Hindlimb muscle (tissue), 1 donor: Measurements from ENCODE around the gene SKI. TPM values are rescaled to one million over a fixed set of nuclear protein-coding genes. Genes with fewer than 3 reads are reported as not detected.

Source experiments
- DNase-seq: peaks from one replicate; pipeline ENCODE4 v3.0.0-alpha.2; 2013
- polyA plus RNA-seq: library from polyadenylated mRNA; unstranded; fragments of 120-200 nt; gene quantifications from one replicate; pipeline ENCODE4 v1.2.1, GENCODE V29; 2013; ENCODE audit not compliant: insufficient read length

The SKI gene
- polyA plus RNA-seq, 1 donor: 70.0 TPM

DNA sequence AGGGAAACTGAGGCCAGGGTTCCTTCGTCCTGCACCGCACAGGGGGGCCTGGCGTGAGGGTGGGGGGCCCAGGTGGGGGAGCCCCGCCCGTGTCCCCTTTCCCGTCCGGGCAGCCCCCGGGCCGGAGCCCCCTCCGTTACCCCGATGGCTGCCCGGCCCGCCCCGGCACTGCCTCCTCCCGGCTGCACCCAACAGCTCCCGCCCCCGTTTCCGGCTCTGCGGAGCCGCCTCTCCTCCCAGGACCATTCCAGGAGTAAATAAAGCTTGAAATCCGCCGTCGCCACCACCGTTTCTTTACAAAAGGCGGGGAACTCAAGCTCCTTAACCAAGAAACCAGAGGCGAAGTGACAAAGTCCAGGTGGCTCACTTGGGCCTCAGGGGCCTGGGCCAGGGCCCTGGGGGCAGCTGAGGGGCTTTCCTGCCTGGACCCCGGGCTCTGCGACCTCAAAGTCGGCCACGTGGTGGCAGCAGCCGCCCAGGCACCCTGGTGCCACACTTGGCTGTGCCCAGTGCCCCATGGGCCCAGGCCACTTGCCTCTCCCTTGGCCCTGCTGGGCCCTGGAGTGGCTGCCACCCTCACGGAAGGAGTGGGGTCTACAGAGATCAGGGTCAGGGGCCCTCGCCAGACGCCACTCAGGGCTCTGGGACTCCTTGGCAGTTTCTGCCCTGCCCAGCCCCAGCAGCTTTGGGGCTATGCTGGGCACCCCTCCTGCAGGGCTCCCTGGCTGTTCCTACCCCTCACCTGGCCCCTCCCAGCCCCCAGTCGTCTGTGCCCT is 33.0 kb upstream of the SKI start:
- peak; percentile 91 for DNase-seq

DNA sequence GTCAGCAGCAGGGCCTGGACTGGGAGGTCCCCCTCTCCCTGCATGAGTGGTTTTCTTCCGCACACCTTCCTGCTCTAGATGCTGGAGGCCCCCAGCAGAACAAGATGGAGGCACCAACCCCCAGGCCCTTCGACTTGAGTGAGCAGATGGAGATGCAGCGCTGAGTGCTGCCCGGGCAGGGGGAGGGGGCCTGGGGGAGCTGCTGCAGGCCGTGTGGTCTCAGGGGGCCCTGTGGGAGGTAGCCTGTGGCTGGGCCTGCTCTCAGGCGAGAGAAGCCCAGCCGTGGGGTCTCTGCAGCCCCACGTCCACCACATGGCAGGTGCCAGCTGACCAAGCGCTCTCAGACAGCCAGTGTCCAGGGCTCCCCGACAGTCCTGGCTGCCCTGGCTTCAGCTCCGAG is 32.3 kb upstream of the SKI start:
- no peak for DNase-seq

DNA sequence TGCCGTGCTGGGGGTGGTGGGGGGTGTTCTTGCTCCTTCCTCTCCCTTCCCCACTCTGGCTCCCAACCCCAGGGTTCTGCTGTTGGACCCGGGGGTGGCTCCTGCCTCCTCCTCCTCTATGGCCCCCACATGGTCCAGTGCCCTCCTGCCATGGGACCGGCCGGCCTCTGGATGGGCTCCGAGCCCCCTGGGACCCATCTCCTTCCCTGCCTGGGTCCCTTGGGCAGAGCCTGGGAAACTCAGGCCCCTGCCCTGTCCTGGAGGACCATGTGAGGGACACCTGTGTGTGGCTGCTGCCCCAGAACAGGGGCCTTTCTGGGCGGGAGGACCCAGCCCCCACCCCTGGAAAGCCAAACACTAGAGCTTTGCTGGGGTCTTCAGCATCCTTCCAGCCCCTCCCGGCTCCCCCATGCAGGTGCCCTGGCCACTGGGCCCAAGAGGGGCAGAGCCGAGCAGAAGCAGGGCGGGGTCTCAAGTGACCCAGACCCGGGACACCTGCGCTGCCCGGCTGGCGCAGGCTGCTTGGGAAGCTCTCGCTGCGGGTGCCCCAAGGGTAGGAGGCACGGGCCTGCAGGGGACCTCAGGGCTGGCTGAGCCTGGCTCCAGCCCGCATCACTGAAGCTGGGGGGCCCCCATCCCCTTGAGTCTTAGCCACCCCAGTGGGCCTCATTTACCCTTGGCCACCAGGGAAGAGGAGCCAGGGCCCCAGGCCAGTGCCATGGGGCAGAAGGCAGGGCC is 31.0 kb upstream of the SKI start:
- DNase-seq: no peak

DNA sequence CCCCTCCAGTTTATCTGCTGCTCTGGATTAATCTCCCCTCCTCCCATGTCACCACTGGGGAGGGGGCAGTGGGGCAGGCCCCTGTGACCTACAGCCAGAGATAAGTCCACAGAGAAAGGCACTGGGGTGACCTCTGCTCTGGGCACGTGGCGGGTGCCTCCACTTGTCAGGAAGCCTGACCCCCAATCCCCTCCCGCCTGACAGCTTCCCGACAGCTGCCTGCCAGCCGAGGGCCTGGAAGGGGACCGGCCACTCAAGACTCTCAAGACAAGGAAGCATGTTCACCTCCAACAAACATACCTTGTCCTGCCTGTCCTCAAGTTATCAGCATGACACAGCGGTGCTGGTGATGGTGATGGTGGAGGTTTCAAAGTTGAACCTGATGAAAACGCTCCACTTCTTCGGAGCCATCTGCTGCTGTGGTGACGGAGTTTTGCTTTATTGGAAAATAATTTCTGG is 30.4 kb upstream of the SKI start:
- DNase-seq: no peak

DNA sequence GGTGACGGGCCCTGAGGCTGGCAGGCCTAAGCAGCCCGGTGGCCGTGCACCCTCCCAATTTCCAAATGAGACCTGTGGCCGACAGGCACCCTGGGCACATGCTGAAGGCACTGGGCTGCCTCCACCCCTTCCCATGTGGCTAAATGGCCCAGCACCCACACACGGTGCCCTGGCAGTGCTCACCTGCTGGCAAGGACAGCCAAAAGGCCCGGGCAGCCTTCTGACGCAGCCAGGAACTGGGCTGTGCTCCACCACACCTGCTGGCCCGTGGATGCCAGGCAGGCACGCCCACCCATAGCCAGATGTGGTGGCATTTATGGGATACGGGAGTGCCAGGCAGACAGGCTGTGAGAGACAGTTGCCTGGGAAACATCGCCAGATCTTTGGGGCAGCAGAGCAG is 29.5 kb upstream of the SKI start:
- DNase-seq: no peak

DNA sequence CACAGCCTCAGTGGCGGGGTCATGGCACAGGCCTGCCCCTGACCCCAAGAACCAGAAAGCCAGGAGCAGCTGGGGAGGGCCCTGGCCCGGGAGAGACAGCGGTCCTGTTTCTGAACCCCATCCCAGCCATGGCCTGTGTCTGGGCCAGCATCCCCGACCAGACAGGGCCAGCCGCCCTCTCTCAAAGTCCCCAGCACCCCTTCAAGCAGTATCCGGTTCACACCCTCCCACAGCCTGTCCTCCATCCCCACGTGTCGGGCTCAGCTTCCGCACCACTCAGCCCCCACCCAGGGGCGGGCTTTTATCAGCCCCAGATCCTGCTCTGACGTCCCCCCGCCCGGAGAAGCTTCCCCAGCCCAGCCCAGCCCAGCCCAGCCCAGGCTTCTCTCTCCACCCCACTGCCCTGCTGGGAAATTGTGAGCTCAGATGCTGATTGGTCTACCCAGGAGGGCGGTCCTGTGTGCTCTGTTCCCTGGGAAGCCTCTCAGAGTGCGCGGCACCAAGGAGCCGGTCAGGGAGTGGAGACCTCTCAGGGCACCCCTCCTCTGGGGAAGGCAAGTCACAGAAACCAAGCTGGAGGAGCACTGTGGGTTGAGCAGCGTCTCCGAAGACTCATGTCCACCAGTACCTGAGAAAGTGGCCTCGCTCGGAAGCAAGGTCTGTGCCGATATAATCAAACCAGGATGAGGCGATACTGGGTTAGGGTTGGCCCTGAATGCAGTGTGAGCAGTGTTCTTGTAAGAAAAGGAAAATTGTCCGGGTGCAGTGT is 28.9 kb upstream of the SKI start:
- DNase-seq: peak; percentile 89

DNA sequence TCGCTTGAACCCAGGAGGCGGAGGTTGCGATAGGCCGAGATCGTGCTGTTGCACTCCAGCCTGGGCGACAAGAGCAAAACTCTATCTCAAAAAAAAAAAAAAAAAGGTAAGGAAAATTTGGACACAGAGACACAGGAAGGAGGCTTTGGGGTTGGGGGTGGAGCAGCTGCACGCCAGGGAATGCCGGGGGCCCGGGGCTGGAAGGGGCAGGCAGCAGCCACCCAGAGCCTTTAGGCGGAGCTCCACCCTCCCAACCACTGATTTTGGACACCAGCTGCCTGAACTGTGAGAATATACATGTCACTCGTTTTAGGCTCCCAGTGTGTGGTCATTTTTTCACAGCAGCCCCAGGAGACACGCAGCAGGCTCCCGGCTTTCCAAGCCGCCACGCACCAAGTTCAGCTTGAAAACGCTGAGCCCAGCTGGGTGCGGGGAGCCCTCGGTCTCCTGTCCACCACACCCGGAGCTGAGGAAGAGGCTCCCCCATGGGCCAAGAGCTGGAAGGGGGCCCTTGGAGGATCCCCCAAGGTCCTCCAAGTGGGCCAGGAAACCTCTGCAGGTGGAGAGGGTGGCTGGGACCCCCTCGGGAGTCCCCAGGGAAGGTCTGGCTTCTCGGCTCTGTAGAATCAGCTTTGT is 27.7 kb upstream of the SKI start:
- no peak for DNase-seq

DNA sequence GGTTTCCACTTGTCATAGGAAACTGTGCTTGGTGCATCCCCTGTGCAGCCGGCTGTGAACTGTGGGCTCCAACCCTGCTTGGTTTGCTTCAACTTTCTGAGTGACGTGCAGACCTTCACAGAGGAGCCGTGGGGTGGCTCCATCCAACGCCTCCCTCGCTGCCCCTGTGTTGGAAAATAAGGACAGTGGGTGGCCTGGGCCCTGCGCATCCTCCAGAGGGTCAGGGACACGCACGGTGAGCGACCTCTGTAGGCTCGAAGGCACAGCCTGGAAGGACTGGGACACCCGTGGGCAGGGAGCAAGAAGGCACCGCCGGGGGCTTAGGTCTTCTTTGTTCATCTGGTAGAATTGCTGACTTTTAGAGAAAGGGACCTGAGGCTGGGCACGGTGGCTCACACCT is 27.1 kb upstream of the SKI start:
- DNase-seq: no peak

DNA sequence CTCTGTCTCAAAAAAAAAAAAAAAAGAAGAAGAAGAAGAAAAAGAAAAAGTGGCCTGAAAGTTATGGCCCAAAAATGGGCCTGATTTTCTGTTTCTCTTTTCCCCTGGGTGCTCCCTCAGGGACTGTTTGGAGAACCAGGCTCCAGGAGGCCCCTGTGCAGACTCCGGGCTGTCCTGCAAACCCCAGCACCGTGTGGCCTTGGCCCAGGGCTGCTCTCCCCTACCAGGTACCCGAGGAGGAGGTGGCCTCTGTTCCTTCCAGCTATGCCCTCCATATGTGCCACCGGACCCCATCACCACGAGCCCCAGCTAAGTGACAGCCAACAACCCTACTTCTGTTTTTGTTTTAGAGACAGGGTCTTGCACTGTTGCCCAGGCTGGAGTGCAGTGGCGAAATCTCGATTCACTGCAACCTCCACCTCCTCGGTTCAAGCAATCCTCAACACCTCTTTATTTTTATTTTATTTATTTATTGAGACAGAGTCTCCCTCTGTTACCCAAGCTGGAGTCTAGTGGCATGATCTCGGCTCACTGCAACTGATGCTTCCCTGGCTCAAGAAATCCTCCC is 26.0 kb upstream of the SKI start:
- no peak for DNase-seq

DNA sequence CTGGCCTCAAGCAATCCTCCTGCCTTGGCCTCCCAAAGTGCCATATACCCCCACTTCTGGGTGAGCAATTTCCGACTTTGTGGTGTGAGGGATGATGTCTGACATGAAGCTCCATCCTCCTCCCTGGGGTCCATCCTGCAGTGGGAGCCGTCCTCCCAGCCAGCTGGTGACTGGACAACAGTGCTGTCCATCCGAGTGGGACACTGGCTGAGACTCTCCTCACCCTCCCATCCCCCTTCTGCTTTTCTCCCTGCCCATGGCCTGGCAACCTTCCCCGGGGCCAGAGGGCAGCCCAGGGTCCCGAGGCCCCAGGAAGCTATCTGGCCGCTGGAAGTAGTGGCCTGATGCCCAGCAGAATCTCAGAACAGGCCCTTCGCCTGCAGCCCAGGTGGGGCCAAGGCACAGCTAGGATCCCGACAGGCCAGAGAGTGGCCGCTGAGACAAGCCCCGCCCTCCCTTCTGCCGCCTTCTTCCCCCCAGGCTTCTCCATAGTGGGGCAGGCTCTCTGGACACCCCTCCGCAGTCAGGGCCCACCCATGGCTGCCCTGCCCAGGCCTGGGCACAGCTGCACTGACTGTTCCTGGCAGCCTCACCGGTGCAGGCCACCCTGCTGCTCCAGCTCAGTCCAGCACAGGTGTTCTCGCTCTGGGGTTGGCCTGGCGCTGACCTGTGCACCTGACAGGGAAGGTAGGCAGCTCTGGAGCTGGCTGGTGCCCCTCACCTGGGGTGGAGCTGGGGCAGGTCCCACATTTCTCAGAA is 25.1 kb upstream of the SKI start:
- DNase-seq: no peak

DNA sequence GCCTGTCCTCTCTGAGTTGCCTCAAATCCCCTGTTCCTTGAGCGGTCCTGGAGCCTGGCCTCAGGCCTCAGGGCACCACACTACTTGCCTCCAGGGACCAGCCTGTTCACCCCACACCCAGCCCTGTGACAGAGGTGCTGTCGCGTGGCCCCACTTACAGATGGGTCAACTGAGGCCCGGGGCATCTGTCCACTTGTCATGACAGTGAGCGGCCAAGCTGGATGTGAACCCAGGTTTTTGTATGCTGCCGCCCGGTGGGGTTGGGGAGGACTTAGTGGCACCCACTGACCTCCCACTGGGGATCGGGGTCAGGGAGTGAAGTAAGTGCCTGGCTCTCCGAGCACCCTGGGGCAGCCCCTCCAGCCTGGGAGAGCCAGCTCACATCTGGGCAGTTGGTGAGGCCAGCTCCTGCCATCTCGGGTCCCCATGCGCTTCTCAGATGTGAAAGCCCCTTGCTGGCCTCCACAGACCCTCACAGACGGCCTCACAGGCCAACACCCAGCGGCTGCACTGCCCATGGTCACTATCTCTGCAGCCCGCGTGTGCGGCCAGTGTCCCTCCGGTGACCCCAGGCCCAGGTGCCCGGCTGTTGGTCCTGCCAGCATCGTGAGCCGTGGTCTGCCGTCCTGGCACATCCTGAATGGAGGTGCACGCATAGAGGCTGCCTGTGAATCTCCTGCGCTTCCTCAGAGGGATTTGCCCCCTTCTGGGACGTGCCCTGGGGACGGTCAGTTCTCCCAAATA is 24.3 kb upstream of the SKI start:
- no peak for DNase-seq

DNA sequence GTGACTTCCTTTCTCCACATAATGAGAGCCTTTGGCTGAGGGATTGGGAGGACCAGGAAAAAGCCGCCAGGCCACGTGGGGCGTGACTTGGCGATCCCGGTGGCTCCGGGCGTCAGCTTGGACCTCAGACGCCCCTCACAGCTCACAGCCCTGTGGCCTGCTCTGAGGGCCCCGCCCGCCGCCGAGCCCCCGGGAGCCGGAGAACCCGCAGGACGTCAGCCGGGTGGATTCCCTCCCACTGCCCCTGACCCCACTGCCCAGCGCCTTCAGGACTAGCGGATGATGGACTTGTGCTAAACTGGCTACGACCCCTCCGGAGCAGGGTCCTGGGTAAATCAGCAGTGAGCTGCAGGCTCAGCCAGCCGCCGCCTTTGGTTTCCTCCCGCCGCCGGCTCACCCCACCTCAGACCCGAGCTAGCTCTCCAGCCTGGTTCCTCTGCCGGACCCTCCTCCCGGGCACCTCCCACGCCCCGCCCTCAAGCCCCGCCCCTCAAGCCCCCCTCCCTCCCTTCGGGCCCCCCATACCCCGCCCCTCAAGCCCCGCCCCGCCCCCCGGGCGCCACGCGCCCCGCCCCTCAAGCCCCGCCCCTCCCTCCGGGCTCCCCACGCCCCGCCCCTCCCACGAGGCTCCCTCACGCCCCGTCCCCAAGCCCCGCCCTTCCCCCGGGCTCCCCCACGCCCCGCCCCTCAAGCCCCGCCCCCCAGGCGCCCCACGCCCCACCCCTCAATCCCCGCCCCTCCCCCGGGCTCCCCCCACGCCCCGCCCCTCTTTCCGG is 23.5 kb upstream of the SKI start:
- DNase-seq: peak; percentile 85

DNA sequence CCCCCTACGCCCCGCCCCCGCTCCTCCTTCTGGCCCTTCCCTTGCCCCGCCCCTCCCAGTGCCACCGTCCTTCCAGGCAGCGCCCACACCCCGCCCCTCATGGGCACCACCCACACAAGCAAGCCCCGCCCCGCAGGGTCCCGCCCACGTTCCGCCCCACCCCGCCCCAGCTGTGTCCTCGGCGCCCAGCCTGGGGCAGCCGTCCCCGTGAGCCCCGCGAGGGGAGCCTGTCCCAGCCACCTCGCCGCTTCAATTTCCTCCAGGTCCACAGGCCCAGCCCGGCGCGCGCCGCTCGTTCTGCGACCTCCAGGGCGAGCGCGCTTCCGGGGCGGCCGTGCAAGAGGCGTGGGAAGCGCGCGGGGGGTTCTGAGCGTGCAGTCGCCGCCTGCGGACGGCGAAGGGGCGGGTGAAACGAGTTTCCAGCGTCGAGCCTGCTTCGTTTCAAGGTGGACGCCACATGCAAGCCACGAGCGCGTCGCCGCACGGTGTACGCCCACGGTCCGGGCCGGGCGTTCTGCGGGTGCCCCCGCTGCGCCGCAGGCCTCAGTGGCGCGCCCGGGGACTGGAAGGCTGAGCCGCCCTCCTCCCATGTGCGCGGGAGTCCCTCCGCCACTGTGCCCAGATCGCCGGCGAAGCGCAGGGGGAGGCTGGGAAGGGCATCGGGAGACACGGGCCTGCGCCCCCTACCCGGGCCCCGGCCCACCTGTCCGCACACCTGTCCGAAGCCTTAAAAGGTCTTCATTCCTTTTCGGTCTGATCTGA is 22.7 kb upstream of the SKI start:
- DNase-seq: peak; percentile 91

DNA sequence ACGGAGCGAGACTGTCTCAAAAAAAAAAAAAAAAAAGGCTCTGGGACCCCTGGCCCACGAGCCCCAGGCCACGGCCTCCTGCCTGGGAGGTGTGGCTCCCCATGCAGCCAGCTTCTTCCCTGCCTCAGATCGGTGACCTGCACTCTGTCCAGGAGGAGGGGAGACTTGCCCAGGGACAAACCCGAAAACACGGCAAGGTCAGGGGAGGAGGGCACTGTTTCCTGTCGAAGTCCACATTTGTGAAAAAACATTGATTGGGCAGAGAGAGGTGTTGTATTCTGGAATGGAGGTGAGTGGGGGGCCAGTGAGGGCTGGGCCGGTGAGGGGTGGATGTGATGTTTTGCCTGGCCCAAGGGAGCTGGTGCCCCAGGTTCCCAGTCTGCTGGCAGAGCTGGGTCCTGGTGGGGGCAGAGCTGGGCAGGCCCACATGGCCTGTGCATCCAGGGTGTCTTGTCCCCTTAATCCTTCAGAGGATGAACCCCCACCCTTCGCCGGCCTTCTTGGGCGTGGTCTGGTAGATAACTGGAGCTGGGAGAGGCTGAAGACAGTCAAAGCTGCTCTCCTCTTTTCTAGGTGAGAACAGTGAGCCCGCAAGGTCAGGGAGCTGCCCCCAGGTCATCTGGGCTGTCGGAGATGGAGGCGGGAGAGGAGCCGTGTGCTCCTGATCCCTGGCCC is 21.2 kb upstream of the SKI start:
- DNase-seq: no peak

DNA sequence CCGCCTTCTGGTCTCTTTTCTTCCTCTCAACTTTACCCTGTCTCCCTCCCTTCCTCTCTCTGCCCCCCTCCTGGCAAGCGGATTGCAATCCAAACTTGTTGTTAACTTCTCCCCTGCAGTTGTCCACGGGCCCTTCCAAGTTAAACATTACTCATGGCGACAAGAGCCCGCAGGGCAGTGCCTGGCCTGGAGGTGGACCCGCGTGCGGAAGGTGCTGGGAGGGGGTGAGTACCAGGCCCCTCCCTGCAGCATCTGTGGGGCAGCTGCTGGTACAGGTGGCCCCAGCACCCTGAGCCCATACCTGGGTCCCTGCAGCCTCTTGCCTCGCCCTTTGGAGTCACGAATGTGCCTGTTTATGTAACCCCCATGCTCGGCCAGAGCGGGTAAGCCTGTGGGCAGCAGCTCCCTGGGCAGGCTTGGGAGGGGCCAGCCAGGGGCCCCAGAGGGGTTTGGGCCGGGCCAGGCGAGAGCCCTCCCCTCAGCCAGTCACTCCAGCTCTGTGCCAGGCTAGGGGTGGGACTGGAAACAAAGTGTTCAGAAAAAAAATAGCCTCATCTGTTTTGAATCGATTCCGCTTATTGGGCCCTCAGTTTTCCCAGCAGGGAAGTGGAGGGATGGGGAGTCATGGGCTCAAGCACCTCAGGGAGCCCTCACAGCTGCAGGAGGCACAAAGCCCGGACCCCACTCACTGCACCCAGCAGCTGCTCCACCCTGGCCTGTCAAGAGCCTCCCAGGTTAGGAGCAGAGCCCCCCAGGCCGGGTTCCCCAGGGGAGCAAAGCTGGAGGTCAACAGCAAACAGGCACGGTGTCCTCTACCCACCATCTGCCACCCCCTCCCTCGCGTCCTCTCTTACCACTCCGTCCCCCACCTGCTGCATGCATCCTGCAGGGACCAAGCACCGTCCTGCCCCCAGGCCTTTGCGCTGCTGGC is 19.5 kb upstream of the SKI start:
- DNase-seq: no peak

DNA sequence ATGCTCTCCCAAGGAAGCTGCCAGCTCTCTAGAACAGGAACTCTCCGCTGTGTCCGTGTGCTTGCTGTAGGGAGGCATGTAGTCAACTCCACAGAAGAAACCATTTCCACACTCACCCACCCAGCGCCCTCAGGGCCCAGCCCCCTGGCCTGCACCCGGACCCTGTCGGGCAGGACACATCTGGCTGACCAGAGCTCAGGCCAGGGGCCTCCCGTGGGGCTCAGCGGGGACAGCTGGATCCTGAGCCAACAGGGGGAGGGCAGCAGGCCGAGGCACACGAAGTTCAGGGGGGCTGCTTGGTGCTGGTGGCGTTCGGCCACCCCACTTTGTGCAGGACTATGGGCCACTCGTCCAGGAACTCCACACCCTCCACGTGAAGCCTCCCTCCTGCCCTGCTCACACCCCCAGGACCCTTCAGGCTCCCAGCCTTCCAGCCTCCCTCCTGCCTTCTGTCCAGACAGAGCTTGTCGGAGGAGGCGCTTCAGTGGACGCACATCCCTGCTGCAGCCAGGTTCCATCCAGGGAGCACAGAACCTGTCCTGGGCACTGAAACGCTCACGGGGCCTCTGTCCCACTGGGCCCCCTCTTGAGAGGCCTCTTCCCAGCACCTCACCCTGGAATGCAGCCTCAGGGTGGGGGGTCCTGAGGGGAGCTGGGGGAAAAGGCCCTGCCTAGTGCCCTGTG is 18.6 kb upstream of the SKI start:
- DNase-seq: no peak

DNA sequence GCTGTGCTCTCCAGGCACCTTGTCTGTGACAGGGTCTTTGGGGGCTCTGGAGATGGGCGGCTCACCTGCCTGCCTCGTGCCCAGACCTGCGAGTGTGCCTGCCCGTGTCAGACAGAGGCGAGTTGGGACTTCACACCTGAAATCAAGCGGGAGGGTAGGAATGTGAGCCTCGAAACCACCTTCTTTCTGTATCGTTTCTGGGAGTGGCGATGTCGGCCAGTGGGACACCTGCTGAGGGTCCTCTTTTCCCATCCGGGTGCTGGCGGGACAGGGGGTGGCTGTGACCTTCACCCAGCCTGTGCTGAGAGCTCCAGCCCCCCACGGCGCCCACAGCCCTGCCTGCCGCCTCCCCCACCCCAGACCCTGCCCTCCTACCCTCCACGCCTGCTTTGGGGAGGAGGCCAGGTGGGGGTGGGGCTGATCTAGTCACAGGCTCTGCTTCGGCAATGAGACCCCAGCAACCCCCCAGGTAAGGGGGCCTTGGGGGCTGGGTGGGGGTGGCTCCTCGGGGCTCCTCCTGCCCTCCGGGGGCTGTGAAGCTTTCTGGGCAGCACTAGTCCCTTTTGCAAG is 17.9 kb upstream of the SKI start:
- no peak for DNase-seq
